ENCODE data around the gene SLC25A19.

GRCh38 chr17:75321506-75321905 lies 32.3 kb upstream of the SLC25A19 start:
- TF ChIP-seq, protein P1, sequence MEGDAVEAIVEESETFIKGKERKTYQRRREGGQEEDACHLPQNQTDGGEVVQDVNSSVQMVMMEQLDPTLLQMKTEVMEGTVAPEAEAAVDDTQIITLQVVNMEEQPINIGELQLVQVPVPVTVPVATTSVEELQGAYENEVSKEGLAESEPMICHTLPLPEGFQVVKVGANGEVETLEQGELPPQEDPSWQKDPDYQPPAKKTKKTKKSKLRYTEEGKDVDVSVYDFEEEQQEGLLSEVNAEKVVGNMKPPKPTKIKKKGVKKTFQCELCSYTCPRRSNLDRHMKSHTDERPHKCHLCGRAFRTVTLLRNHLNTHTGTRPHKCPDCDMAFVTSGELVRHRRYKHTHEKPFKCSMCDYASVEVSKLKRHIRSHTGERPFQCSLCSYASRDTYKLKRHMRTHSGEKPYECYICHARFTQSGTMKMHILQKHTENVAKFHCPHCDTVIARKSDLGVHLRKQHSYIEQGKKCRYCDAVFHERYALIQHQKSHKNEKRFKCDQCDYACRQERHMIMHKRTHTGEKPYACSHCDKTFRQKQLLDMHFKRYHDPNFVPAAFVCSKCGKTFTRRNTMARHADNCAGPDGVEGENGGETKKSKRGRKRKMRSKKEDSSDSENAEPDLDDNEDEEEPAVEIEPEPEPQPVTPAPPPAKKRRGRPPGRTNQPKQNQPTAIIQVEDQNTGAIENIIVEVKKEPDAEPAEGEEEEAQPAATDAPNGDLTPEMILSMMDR (IDR thresholded peaks at IDR 0.05): no peak
- TF ChIP-seq POLR2AphosphoS5 (IDR thresholded peaks at IDR 0.05; ENCODE audit: low read depth, low read length) (no peak), TCF7L2 (IDR thresholded peaks at IDR 0.05; ENCODE audit: low read depth, low read length) (no peak), SIN3A (IDR thresholded peaks at IDR 0.05; ENCODE audit: borderline replicate concordance, insufficient read depth, low read depth, low read length) (no peak)
- TF ChIP-seq, protein P2, sequence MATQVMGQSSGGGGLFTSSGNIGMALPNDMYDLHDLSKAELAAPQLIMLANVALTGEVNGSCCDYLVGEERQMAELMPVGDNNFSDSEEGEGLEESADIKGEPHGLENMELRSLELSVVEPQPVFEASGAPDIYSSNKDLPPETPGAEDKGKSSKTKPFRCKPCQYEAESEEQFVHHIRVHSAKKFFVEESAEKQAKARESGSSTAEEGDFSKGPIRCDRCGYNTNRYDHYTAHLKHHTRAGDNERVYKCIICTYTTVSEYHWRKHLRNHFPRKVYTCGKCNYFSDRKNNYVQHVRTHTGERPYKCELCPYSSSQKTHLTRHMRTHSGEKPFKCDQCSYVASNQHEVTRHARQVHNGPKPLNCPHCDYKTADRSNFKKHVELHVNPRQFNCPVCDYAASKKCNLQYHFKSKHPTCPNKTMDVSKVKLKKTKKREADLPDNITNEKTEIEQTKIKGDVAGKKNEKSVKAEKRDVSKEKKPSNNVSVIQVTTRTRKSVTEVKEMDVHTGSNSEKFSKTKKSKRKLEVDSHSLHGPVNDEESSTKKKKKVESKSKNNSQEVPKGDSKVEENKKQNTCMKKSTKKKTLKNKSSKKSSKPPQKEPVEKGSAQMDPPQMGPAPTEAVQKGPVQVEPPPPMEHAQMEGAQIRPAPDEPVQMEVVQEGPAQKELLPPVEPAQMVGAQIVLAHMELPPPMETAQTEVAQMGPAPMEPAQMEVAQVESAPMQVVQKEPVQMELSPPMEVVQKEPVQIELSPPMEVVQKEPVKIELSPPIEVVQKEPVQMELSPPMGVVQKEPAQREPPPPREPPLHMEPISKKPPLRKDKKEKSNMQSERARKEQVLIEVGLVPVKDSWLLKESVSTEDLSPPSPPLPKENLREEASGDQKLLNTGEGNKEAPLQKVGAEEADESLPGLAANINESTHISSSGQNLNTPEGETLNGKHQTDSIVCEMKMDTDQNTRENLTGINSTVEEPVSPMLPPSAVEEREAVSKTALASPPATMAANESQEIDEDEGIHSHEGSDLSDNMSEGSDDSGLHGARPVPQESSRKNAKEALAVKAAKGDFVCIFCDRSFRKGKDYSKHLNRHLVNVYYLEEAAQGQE (IDR thresholded peaks at IDR 0.05; ENCODE audit: insufficient read depth in 1 of 2, low read depth in 2 of 2, low read length in 1 of 2): no peak
